Calu3 (cell line): ENCODE results near the gene LURAP1L. TPM values are rescaled to one million over a fixed set of nuclear protein-coding genes. Genes with fewer than 3 reads are reported as not detected.

Experiments used
- BruUV-seq: library from RNA; stranded (reverse); fragments of 400-500 nt; replicated peaks from 2 replicates; lab custom pipeline; 2021; lab: Mats Ljungman, UMichigan
- CTCF ChIA-PET: fragments of 300-600 bp; sonication (Branson Sonifier 250); formaldehyde crosslinking; loops from one replicate; lab custom pipeline; 2022; ENCODE audit warnings: antibody characterized with exemption; lab: Charles Lee
- DNase-seq: peaks from one replicate; pipeline ENCODE4 v3.0.0; 2022
- H3K27ac Mint-ChIP-seq: one replicate; pipeline ENCODE4 v1.8.0; 2022; ENCODE audit warnings: mixed read lengths; ENCODE audit not compliant: unreplicated experiment
- H3K27me3 Mint-ChIP-seq: one replicate; pipeline ENCODE4 v1.8.0; 2022; ENCODE audit warnings: mixed read lengths; ENCODE audit not compliant: unreplicated experiment
- H3K36me3 Mint-ChIP-seq: one replicate; pipeline ENCODE4 v1.8.0; 2022; ENCODE audit warnings: mild to moderate bottlenecking, moderate library complexity, mixed read lengths; ENCODE audit not compliant: insufficient read depth, unreplicated experiment
- H3K4me1 Mint-ChIP-seq: one replicate; pipeline ENCODE4 v1.8.0; 2022; ENCODE audit warnings: mild to moderate bottlenecking, low read depth, mixed read lengths; ENCODE audit not compliant: unreplicated experiment
- H3K4me3 Mint-ChIP-seq: one replicate; pipeline ENCODE4 v1.8.0; 2022; ENCODE audit warnings: mild to moderate bottlenecking, low read depth, moderate library complexity, mixed read lengths; ENCODE audit not compliant: unreplicated experiment
- H3K9me3 Mint-ChIP-seq: one replicate; pipeline ENCODE4 v1.8.0; 2022; ENCODE audit warnings: low read depth, mixed read lengths; ENCODE audit not compliant: unreplicated experiment
- CTCF ChIP-seq: fragments of 200-600 bp; IDR thresholded peaks from one replicate; pipeline ENCODE4 v1.8.0; 2022; ENCODE audit warnings: antibody characterized with exemption; ENCODE audit not compliant: unreplicated experiment
- intact Hi-C: fragments of 100-400 bp; cut with micrococcal nuclease; formaldehyde crosslinking; loops from one replicate; pipeline ENCODE4 v1.10.0; 2022; ENCODE audit not compliant: unreplicated experiment
- total RNA-seq: library from RNA; stranded (reverse); gene quantifications from 2 replicates; pipeline ENCODE4 v1.2.3, GENCODE V29; 2022

The LURAP1L gene
- total RNA-seq, 1 experiment from 2014 or later = 48.7 TPM

GRCh38 chr9:12775679-12776512 lies 1.1 kb downstream of the LURAP1L start:
- H3K9me3 Mint-ChIP-seq = no peaks in the 10 kb centered on the region
- intact Hi-C loops = loop anchor here (1.0 to 5.0 kb wide), 4 partner anchors 38 to 103 kb away; no protein-coding TSS in a partner anchor
- BruUV-seq = TSS peak; percentile 52
- H3K27ac Mint-ChIP-seq = peak overlapping the region; percentile 91
- CTCF ChIA-PET = interaction anchor here (1.0 to 3.9 kb wide), 7 partner anchors 9 to 109 kb away, joined by 4 to 32 read pairs (median 7); no protein-coding TSS in a partner anchor
- peak; percentile 83 for DNase-seq
- H3K4me1 Mint-ChIP-seq = peaks cover 20% of the 10 kb centered on the region
- peak; percentile 12 for TF ChIP-seq CTCF
- no peaks in the 10 kb centered on the region for H3K27me3 Mint-ChIP-seq
- H3K36me3 Mint-ChIP-seq = peaks cover 52% of the 10 kb centered on the region
- H3K4me3 Mint-ChIP-seq = peak overlapping the region; percentile 99

- intact Hi-C loops = loop anchor here (1.0 to 5.0 kb wide), 2 partner anchors 52 to 86 kb away; no protein-coding TSS in a partner anchor
- peaks cover 59% of the 10 kb centered on the region for H3K36me3 Mint-ChIP-seq
- H3K4me1 Mint-ChIP-seq = peaks cover 20% of the 10 kb centered on the region
- CTCF ChIA-PET = interaction anchor here (1.0 to 3.9 kb wide), 6 partner anchors 8 to 108 kb away, joined by 4 to 32 read pairs (median 7); no protein-coding TSS in a partner anchor
- no peaks in the 10 kb centered on the region for H3K27me3 Mint-ChIP-seq
- H3K9me3 Mint-ChIP-seq = no peaks in the 10 kb centered on the region
- BruUV-seq = no TSS peak
- DNase-seq = no peak
- no peak for TF ChIP-seq CTCF
- H3K4me3 Mint-ChIP-seq = peak overlapping the region; percentile 99
- H3K27ac Mint-ChIP-seq = peak overlapping the region; percentile 91
Measured at GRCh38 chr9:12776513-12777055, 1.8 kb downstream of the LURAP1L start.

- H3K4me3 Mint-ChIP-seq = peak overlapping the region; percentile 99
- TSS peak; percentile 10 for BruUV-seq
- peaks cover 67% of the 10 kb centered on the region for H3K36me3 Mint-ChIP-seq
- TF ChIP-seq CTCF = no peak
- intact Hi-C loops = loop anchor here (5.0 kb wide), 1 partner anchor 85 kb away; no protein-coding TSS in a partner anchor
- DNase-seq = no peak
- CTCF ChIA-PET = interaction anchor here (1.7 to 3.9 kb wide), 4 partner anchors 33 to 107 kb away, joined by 7 to 32 read pairs (median 8); no protein-coding TSS in a partner anchor
- no peaks in the 10 kb centered on the region for H3K27me3 Mint-ChIP-seq
- H3K4me1 Mint-ChIP-seq = peaks cover 17% of the 10 kb centered on the region
- H3K9me3 Mint-ChIP-seq = no peaks in the 10 kb centered on the region
- peak overlapping the region; percentile 91 for H3K27ac Mint-ChIP-seq
Measured at GRCh38 chr9:12777121-12778022, 2.6 kb downstream of the LURAP1L start.

GRCh38 chr9:12778389-12778788 lies 3.6 kb downstream of the LURAP1L start:
- no peak for DNase-seq
- H3K4me3 Mint-ChIP-seq = peak overlapping the region; percentile 99

More at GRCh38 chr9:12778389-12778788, 3.6 kb downstream of the LURAP1L start:
- no peak for TF ChIP-seq CTCF
- intact Hi-C loops = loop anchor here (5.0 kb wide), 1 partner anchor 84 kb away; no protein-coding TSS in a partner anchor
- no peaks in the 10 kb centered on the region for H3K27me3 Mint-ChIP-seq
- H3K36me3 Mint-ChIP-seq = peaks cover 76% of the 10 kb centered on the region
- H3K27ac Mint-ChIP-seq = no peak overlapping the region
- CTCF ChIA-PET = interaction anchor here (3.9 kb wide), 1 partner anchor 39 kb away, joined by 32 read pairs; no protein-coding TSS in a partner anchor
- BruUV-seq = no TSS peak
- no peaks in the 10 kb centered on the region for H3K9me3 Mint-ChIP-seq
- peaks cover 9% of the 10 kb centered on the region for H3K4me1 Mint-ChIP-seq
